Testis (tissue), 3 donors: Measurements from ENCODE around the gene MRFAP1L1. TPM values are rescaled to one million over a fixed set of nuclear protein-coding genes. Genes with fewer than 3 reads are reported as not detected.

ENCODE experiments used
- DNase-seq: peaks from one replicate; pipeline ENCODE4 v3.0.0-alpha.2; 2019
- H3K27ac ChIP-seq, 2 donors: fragments of 200-600 bp; sonication (generic); one replicate each; pipeline ENCODE4 v1.5.1; 2019
- H3K27me3 ChIP-seq: fragments of 200-600 bp; sonication (generic); one replicate; pipeline ENCODE4 v1.5.1; 2019
- H3K36me3 ChIP-seq: fragments of 200-600 bp; sonication (generic); one replicate; pipeline ENCODE4 v1.5.1; 2017; ENCODE audit warnings: low read depth; ENCODE audit errors: missing control alignments
- H3K4me1 ChIP-seq: fragments of 200-600 bp; sonication (generic); one replicate; pipeline ENCODE4 v1.5.1; 2019
- H3K4me3 ChIP-seq, 2 donors: fragments of 200-600 bp; sonication (generic); one replicate each; pipeline ENCODE4 v1.5.1; 2017 to 2019
- H3K9me3 ChIP-seq: fragments of 200-600 bp; sonication (generic); one replicate; pipeline ENCODE4 v1.5.1; 2017
- CTCF ChIP-seq, 3 experiments: fragments of 450-650 bp in 2 of 3; fragments of 200-600 bp in 1 of 3; sonication (generic) in 1 of 3; IDR thresholded peaks; one replicate each; pipeline ENCODE4 v1.5.1; 2016 to 2019; ENCODE audit warnings: antibody characterized with exemption in 3 of 3, mild to moderate bottlenecking in 2 of 3, moderate library complexity in 1 of 3
- POLR2A ChIP-seq: fragments of 450-650 bp; IDR thresholded peaks from one replicate; pipeline ENCODE4 v1.6.1; 2017; ENCODE audit warnings: antibody characterized with exemption, mild to moderate bottlenecking, moderate library complexity
- WGBS, 2 donors: methylation state at CpG; one replicate each; pipeline ENCODE4 v1.1.5; 2018; 5-methylcytosine and 5-hydroxymethylcytosine counted together
- intact Hi-C: fragments of 100-400 bp; cut with DNase I; formaldehyde crosslinking; loops from one replicate; pipeline ENCODE4 v1.15.1; 2023; ENCODE audit warnings: low total_unique reads
- polyA plus RNA-seq: library from polyadenylated mRNA; stranded (reverse); fragments of 350-450 nt; fragmentation: Illumina TruSeq; extraction: RNeasy Lipid Tissue Mini Kit (QIAGEN cat#74804); gene quantifications from one replicate; pipeline ENCODE4 v1.2.3, GENCODE V29; 2014; ENCODE audit warnings: low read depth, low replicate concordance; ENCODE audit not compliant: insufficient read depth
- total RNA-seq, 2 donors: library from RNA; depleted of rRNA; stranded (reverse); fragments of >200 nt; gene quantifications; one replicate each; pipeline ENCODE4 v1.2.3, GENCODE V29; 2016

Gene MRFAP1L1
- total and polyA plus RNA-seq, 3 donors from 2014 or later = 40.8 to 60.5 (median 42.9) TPM

DNA sequence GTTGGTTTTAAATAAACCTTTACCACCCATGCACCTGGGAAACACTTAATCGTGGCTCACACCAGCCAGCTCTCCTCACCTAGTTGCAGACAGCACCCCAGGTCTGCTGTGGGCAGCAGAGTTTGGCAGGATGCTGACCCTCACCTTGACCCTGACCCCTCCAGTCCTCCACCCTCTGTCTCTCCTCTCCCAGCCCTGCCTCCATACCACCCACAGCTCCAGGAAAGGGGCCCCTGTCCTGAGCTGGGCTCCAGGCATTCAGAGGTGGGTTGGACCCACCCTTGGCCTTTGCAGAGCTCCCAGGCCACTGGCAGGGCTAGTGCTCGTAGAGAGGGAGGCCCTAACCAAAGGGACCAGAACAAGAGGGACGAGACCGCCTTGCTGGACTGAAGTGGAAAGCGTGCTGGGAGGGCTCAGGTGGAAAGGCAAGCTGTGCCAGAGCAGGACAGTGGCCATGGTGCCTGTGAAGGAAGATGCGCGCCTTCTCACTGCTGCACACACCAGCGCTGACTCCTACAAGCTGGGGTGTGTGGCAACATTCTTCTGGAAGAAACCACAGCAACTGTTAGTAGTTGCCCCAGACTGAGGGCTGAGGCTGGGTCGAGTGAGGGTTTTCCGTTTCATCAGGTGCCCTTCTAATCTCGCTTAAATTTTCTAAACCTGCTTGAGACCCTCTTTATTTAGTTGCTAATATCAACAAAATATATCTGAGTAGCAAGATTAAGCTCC lies 26.6 kb downstream of the MRFAP1L1 start:
- no peak overlapping the region for H3K27ac ChIP-seq
- H3K4me3 ChIP-seq = no peak overlapping the region
- no peak for DNase-seq
- no peaks in the 10 kb centered on the region for H3K36me3 ChIP-seq
- H3K4me1 ChIP-seq = no peaks in the 10 kb centered on the region
- intact Hi-C loops = no loop called here
- no peaks in the 10 kb centered on the region for H3K9me3 ChIP-seq
- no peaks in the 10 kb centered on the region for H3K27me3 ChIP-seq
- no peak for TF ChIP-seq CTCF (IDR thresholded peaks at IDR 0.05)
- TF ChIP-seq POLR2A = no peak
- WGBS, 2 donors = 86 to 88% methylated on average over 11 of the region's 11 CpGs

DNA sequence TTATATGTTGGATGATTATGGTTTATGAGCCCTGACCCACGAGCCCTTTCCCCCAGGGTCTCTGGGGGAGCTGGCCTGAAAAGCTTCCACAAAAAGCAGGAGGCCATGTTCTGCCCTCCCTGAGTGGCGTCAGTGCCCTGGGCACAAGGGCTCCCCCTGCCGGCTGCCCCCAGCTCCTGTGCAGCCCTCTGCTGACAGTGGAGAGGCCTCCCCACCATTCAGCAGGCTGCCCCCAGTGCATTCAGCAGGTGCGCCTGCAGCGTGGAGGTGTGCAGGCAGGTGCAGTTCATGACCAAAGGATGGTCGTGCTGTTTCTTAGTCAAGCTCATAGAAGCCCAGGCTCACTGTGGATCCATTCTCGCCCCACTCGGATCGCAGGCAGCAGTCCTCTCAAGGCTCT lies 28.5 kb downstream of the MRFAP1L1 start:
- Histone ChIP-seq H3K4me3 (no peak overlapping the region), H3K4me1 (peaks cover 7% of the 10 kb centered on the region), H3K36me3 (no peaks in the 10 kb centered on the region), H3K27me3 (no peaks in the 10 kb centered on the region), H3K27ac (no peak overlapping the region), H3K9me3 (no peaks in the 10 kb centered on the region)
- WGBS, 2 donors = 86 to 90% methylated on average over 4 to 9 of the region's 9 CpGs
- TF ChIP-seq CTCF (IDR thresholded peaks at IDR 0.05) (no peak), POLR2A (no peak)
- intact Hi-C loops = no loop called here
- no peak for DNase-seq

GRCh38 chr4:6680372-6681034 lies 29.2 kb downstream of the MRFAP1L1 start:
- intact Hi-C loops = no loop called here
- TF ChIP-seq POLR2A = no peak
- Histone ChIP-seq H3K27me3 (no peaks in the 10 kb centered on the region), H3K27ac (no peak overlapping the region), H3K36me3 (peaks cover 1% of the 10 kb centered on the region), H3K4me1 (peaks cover 14% of the 10 kb centered on the region), H3K9me3 (no peaks in the 10 kb centered on the region), H3K4me3 (no peak overlapping the region)
- DNase-seq = no peak
- WGBS, 2 donors = 83 to 86% methylated on average over 9 to 10 of the region's 10 CpGs

GRCh38 chr4:6676722-6677558 lies 32.7 kb downstream of the MRFAP1L1 start:
- H3K36me3 ChIP-seq = peaks cover 4% of the 10 kb centered on the region
- peaks cover 25% of the 10 kb centered on the region for H3K4me1 ChIP-seq
- H3K27ac ChIP-seq = no peak overlapping the region
- DNase-seq = no peak
- no peak for TF ChIP-seq POLR2A
- TF ChIP-seq CTCF (IDR thresholded peaks at IDR 0.05) = no peak
- H3K27me3 ChIP-seq = no peaks in the 10 kb centered on the region
- H3K9me3 ChIP-seq = no peaks in the 10 kb centered on the region
- intact Hi-C loops = no loop called here
- no peak overlapping the region for H3K4me3 ChIP-seq
- WGBS, 2 donors = 90 to 92% methylated on average over 21 of the region's 21 CpGs
